ENCODE results near the gene SLC4A7.

The SLC4A7 gene

DNA sequence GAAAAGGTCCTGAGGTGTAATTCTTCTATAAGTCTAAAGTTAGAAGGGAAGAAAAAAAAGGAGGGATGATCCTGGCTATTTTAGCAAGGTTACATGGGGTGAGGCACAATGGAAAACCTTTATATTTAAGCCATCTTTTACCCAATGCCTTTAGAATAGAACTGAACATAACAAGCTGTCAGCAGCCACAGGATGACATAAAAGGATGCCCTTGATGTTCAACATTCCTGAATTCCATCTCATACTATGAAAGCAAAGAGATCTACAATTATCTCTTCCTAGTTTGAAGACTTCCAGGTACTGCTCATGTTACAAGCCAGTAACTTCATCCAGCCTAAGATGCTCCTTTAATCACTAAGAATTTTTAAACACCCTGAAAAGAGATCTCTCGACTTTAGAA, 141.9 kb downstream of the SLC4A7 start:
- no peaks in the 10 kb centered on the region for H4K20me1 ChIP-seq (ENCODE audit: insufficient read depth, low read length, poor library complexity, severe bottlenecking)
- H3K79me2 ChIP-seq (ENCODE audit: insufficient read depth, low read length) = no peaks in the 10 kb centered on the region
- no peak overlapping the region for H3K4me3 ChIP-seq (ENCODE audit: low read length, poor library complexity, severe bottlenecking)
- no peak overlapping the region for H2AFZ ChIP-seq (ENCODE audit: low read length)
- H3K36me3 ChIP-seq (ENCODE audit: insufficient read depth, low read length) = no peaks in the 10 kb centered on the region
- H3K4me2 ChIP-seq (ENCODE audit: low read depth, low read length, poor library complexity, severe bottlenecking) = no peak overlapping the region
- no peaks in the 10 kb centered on the region for H3K9me2 ChIP-seq (replicated peaks; ENCODE audit: low read depth, low read length)
- H3F3A ChIP-seq (ENCODE audit: low read depth) = no peaks in the 10 kb centered on the region
- H3K9ac ChIP-seq (ENCODE audit: low read depth, low read length, poor library complexity, severe bottlenecking) = no peak overlapping the region
- no peaks in the 10 kb centered on the region for H3K9me3 ChIP-seq (ENCODE audit: insufficient read depth, low read depth, low read length)
- H3K4me1 ChIP-seq (ENCODE audit: insufficient read depth, low read length, poor library complexity, severe bottlenecking) = no peaks in the 10 kb centered on the region
- TF ChIP-seq EZH2phosphoT487 (IDR thresholded peaks at IDR 0.05; ENCODE audit: borderline replicate concordance) (no peak), CTCF (conservative IDR thresholded peaks at IDR 0.05; ENCODE audit: low read length) (no peak)
- H3K27me3 ChIP-seq (ENCODE audit: insufficient read depth, low read length, poor library complexity, severe bottlenecking) = no peaks in the 10 kb centered on the region

DNA sequence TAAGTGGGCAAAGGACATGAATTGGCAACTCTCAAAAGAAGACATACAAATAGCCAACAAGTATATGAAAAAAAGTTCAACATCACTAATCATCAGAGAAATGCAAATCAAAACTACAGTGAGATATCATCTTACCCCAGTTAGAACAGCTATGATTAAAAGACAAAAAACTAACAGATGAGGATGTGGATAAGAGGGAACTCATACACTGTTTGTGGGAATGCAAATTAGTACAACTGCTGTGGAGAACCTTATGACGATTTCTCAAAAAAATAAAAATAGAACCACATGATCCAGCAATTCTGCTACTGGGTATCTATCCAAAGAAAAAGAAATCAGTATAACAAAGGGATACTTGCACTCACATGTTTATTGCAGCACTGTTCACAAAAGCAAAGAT, 143.7 kb downstream of the SLC4A7 start:
- TF ChIP-seq EZH2phosphoT487 (IDR thresholded peaks at IDR 0.05; ENCODE audit: borderline replicate concordance) = no peak
- TF ChIP-seq CTCF (conservative IDR thresholded peaks at IDR 0.05; ENCODE audit: low read length) = no peak
- Histone ChIP-seq H3K4me3 (ENCODE audit: low read length, poor library complexity, severe bottlenecking) (no peak overlapping the region), H2AFZ (ENCODE audit: low read length) (no peak overlapping the region), H3K9ac (ENCODE audit: low read depth, low read length, poor library complexity, severe bottlenecking) (no peak overlapping the region), H3K4me1 (ENCODE audit: insufficient read depth, low read length, poor library complexity, severe bottlenecking) (no peaks in the 10 kb centered on the region), H3K9me3 (ENCODE audit: insufficient read depth, low read depth, low read length) (no peaks in the 10 kb centered on the region), H4K20me1 (ENCODE audit: insufficient read depth, low read length, poor library complexity, severe bottlenecking) (no peaks in the 10 kb centered on the region), H3K36me3 (ENCODE audit: insufficient read depth, low read length) (no peaks in the 10 kb centered on the region), H3K79me2 (ENCODE audit: insufficient read depth, low read length) (no peaks in the 10 kb centered on the region), H3K4me2 (ENCODE audit: low read depth, low read length, poor library complexity, severe bottlenecking) (no peak overlapping the region), H3K27me3 (ENCODE audit: insufficient read depth, low read length, poor library complexity, severe bottlenecking) (no peaks in the 10 kb centered on the region), H3F3A (ENCODE audit: low read depth) (no peaks in the 10 kb centered on the region), H3K9me2 (replicated peaks; ENCODE audit: low read depth, low read length) (no peaks in the 10 kb centered on the region)

DNA sequence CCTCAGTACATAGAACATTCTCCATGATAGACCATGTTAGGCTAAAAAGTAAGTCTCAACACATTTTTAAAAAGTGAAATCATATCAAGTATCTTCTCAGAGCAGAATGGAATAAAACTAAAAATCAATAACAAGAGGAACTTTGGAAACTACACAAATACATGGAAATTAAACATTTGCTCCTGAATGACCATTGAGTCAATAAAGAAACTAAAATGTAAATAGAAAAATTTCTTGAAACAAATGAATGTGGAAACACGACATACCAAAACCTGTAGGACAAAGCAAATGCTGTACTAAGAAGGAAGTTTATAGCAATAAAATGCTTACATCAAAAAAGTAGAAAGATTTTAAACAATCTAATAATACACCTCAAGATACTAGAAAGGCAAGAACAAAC, 148.6 kb downstream of the SLC4A7 start:
- Histone ChIP-seq H3K4me2 (ENCODE audit: low read depth, low read length, poor library complexity, severe bottlenecking) (no peak overlapping the region), H3K9ac (ENCODE audit: low read depth, low read length, poor library complexity, severe bottlenecking) (no peak overlapping the region)

More for the DNA sequence above, 148.6 kb downstream of the SLC4A7 start:
- no peaks in the 10 kb centered on the region for H3K4me1 ChIP-seq (ENCODE audit: insufficient read depth, low read length, poor library complexity, severe bottlenecking)
- no peaks in the 10 kb centered on the region for H3F3A ChIP-seq (ENCODE audit: low read depth)
- H3K9me3 ChIP-seq (ENCODE audit: insufficient read depth, low read depth, low read length) = no peaks in the 10 kb centered on the region
- no peaks in the 10 kb centered on the region for H4K20me1 ChIP-seq (ENCODE audit: insufficient read depth, low read length, poor library complexity, severe bottlenecking)
- no peaks in the 10 kb centered on the region for H3K27me3 ChIP-seq (ENCODE audit: insufficient read depth, low read length, poor library complexity, severe bottlenecking)
- no peaks in the 10 kb centered on the region for H3K9me2 ChIP-seq (replicated peaks; ENCODE audit: low read depth, low read length)
- no peak for TF ChIP-seq CTCF (conservative IDR thresholded peaks at IDR 0.05; ENCODE audit: low read length)
- no peak for TF ChIP-seq EZH2phosphoT487 (IDR thresholded peaks at IDR 0.05; ENCODE audit: borderline replicate concordance)
- no peaks in the 10 kb centered on the region for H3K79me2 ChIP-seq (ENCODE audit: insufficient read depth, low read length)
- H3K36me3 ChIP-seq (ENCODE audit: insufficient read depth, low read length) = no peaks in the 10 kb centered on the region
- H3K4me3 ChIP-seq (ENCODE audit: low read length, poor library complexity, severe bottlenecking) = no peak overlapping the region
- no peak overlapping the region for H2AFZ ChIP-seq (ENCODE audit: low read length)

Data from Loucy (cell line).